GM23338 (cell line): ENCODE results near the gene MFSD6. TPM values are rescaled to one million over a fixed set of nuclear protein-coding genes. Genes with fewer than 3 reads are reported as not detected.

Experiments used
- ATAC-seq: fragments of 200-7000 bp; cut with Tn5 transposase; 3 replicates; pipeline ENCODE4 v1.9.1; 2020
- DNase-seq: peaks from one replicate; pipeline ENCODE4 v3.0.0-alpha.2; 2015; ENCODE audit warnings: low spot score
- H2AFZ ChIP-seq: fragments of 200-600 bp; sonication (generic); 2 replicates; pipeline ENCODE4 v1.8.0; 2016; ENCODE audit warnings: antibody characterized with exemption, mild to moderate bottlenecking, moderate library complexity
- H3F3A ChIP-seq: fragments of 200-600 bp; sonication (generic); replicated peaks from 2 replicates; pipeline ENCODE4 v1.8.0; 2017; ENCODE audit warnings: antibody characterized with exemption, mixed run types, low read depth
- H3K27ac ChIP-seq: fragments of 200-600 bp; sonication (generic); 2 replicates; pipeline ENCODE4 v1.6.1; 2016; ENCODE audit warnings: low read depth
- H3K27me3 ChIP-seq: fragments of 200-600 bp; sonication (generic); 2 replicates; pipeline ENCODE4 v1.8.0; 2016; ENCODE audit warnings: mild to moderate bottlenecking, mixed run types, moderate library complexity; ENCODE audit not compliant: insufficient read depth
- H3K36me3 ChIP-seq: fragments of 200-600 bp; sonication (generic); 2 replicates; pipeline ENCODE4 v1.8.0; 2016; ENCODE audit warnings: mild to moderate bottlenecking; ENCODE audit not compliant: insufficient read depth
- H3K4me1 ChIP-seq: fragments of 200-600 bp; sonication (generic); 2 replicates; pipeline ENCODE4 v1.8.0; 2016; ENCODE audit warnings: mild to moderate bottlenecking, moderate library complexity; ENCODE audit not compliant: insufficient read depth
- H3K4me2 ChIP-seq: fragments of 200-600 bp; sonication (generic); 2 replicates; pipeline ENCODE4 v1.7.1; 2017; ENCODE audit warnings: mixed run types
- H3K4me3 ChIP-seq: fragments of 200-600 bp; sonication (generic); 2 replicates; pipeline ENCODE4 v1.6.1; 2016; ENCODE audit warnings: mixed run types
- H3K79me2 ChIP-seq: fragments of 200-600 bp; sonication (generic); replicated peaks from 2 replicates; pipeline ENCODE4 v1.8.0; 2017; ENCODE audit warnings: mild to moderate bottlenecking; ENCODE audit not compliant: insufficient read depth
- H3K9me2 ChIP-seq: fragments of 200-600 bp; sonication (generic); 2 replicates; pipeline ENCODE4 v1.8.0; 2017; ENCODE audit not compliant: insufficient read depth
- H4K20me1 ChIP-seq: fragments of 200-600 bp; sonication (generic); replicated peaks from 2 replicates; pipeline ENCODE4 v1.8.0; 2017; ENCODE audit warnings: mild to moderate bottlenecking; ENCODE audit not compliant: insufficient read depth
- H3K27ac Mint-ChIP-seq: 2 replicates; pipeline ENCODE4 v1.8.0; 2020; ENCODE audit warnings: inconsistent platforms, mild to moderate bottlenecking, moderate library complexity, mixed read lengths
- H3K27me3 Mint-ChIP-seq: 3 replicates; pipeline ENCODE4 v1.8.0; 2022; ENCODE audit warnings: low read depth, mild to moderate bottlenecking, moderate library complexity, mixed read lengths, inconsistent platforms; ENCODE audit not compliant: insufficient read depth, poor library complexity
- H3K36me3 Mint-ChIP-seq: 3 replicates; pipeline ENCODE4 v1.8.0; 2021; ENCODE audit warnings: low read depth, mild to moderate bottlenecking, inconsistent platforms, moderate library complexity, mixed read lengths
- H3K4me1 Mint-ChIP-seq: 3 replicates; pipeline ENCODE4 v1.8.0; 2020; ENCODE audit warnings: mild to moderate bottlenecking, inconsistent platforms, mixed read lengths
- H3K4me3 Mint-ChIP-seq: 3 replicates; pipeline ENCODE4 v1.8.0; 2021; ENCODE audit warnings: moderate library complexity, mild to moderate bottlenecking, inconsistent platforms, mixed read lengths
- H3K9me3 Mint-ChIP-seq: 3 replicates; pipeline ENCODE4 v1.8.0; 2020; ENCODE audit warnings: moderate library complexity, mild to moderate bottlenecking, inconsistent platforms, mixed read lengths
- ETS1 ChIP-seq: IDR thresholded peaks from 2 replicates; pipeline ENCODE4 v1.6.1; 2016; ENCODE audit warnings: antibody characterized with exemption
- ZNF114 ChIP-seq: fragments of 250-450 bp; sonication (Bioruptor Pico); IDR thresholded peaks from 2 replicates; pipeline ENCODE4 v1.5.0; 2020; ENCODE audit warnings: mild to moderate bottlenecking, moderate library complexity
- ZNF462 ChIP-seq: fragments of 250-450 bp; sonication (Bioruptor Pico); IDR thresholded peaks from 2 replicates; pipeline ENCODE4 v1.5.0; 2020; ENCODE audit warnings: mild to moderate bottlenecking, moderate library complexity
- polyA plus RNA-seq: library from polyadenylated mRNA; unstranded; fragments of >200 nt; fragmentation: Nextera tagmentation; extraction: Ambion mirVana; gene quantifications from 2 replicates; pipeline ENCODE4 v1.2.1, GENCODE V29; 2016
- total RNA-seq: library from RNA; depleted of rRNA; stranded (reverse); fragments of >200 nt; shearing (Covaris generic); gene quantifications from 2 replicates; pipeline ENCODE4 v1.2.3, GENCODE V29; 2014

MFSD6 gene
- total and polyA plus RNA-seq, 2 experiments from 2014 or later = 2.3 to 9.6 TPM

- TF ChIP-seq ZNF462 (CRISPR knock-in tag) = no peak
- TF ChIP-seq ZNF114 (CRISPR knock-in tag) = no peak
These were observed 23.8 kb downstream of the MFSD6 start (continued) for GRCh38 chr2:190431907-190432306.

GRCh38 chr2:190432567-190433231, 24.5 kb downstream of the MFSD6 start:
- Mint-ChIP-seq H3K27me3 (no peaks in the 10 kb centered on the region), H3K4me1 (no peaks in the 10 kb centered on the region), H3K9me3 (peaks cover 11% of the 10 kb centered on the region), H3K27ac (no peak overlapping the region), H3K36me3 (peaks cover 7% of the 10 kb centered on the region), H3K4me3 (no peak overlapping the region)
- H3K4me1 ChIP-seq = no peaks in the 10 kb centered on the region
- no peaks in the 10 kb centered on the region for H3K27me3 ChIP-seq
- no peaks in the 10 kb centered on the region for H3F3A ChIP-seq
- no peak overlapping the region for H3K4me2 ChIP-seq
- TF ChIP-seq ETS1 (no peak), ZNF462 (CRISPR knock-in tag) (no peak)
- DNase-seq = no peak
- H4K20me1 ChIP-seq = no peaks in the 10 kb centered on the region
- no peak overlapping the region for H3K4me3 ChIP-seq
- no peaks in the 10 kb centered on the region for H3K36me3 ChIP-seq
- H3K9me2 ChIP-seq = peaks cover 4% of the 10 kb centered on the region; the same call in 1 of the 2 replicates
- H3K79me2 ChIP-seq = no peaks in the 10 kb centered on the region
- no peak for ATAC-seq
- no peak overlapping the region for H3K27ac ChIP-seq
- H2AFZ ChIP-seq = no peak overlapping the region
